Mesothelial cell of epicardium (in vitro differentiated cells): Measurements from ENCODE around the gene SYT1. TPM values are rescaled to one million over a fixed set of nuclear protein-coding genes. Genes with fewer than 3 reads are reported as not detected.

ENCODE experiments used
- DNase-seq, 2 experiments: peaks; one replicate each; pipeline ENCODE4 v3.0.0; 2021; ENCODE audit warnings: low spot score in 2 of 2; ENCODE audit not compliant: unreplicated experiment in 2 of 2
- H3K27ac Mint-ChIP-seq: 2 replicates; pipeline ENCODE4 v1.8.0; 2021; ENCODE audit warnings: mixed read lengths
- H3K27me3 Mint-ChIP-seq: 2 replicates; pipeline ENCODE4 v1.8.0; 2021; ENCODE audit warnings: low read depth, mixed read lengths
- H3K36me3 Mint-ChIP-seq: 2 replicates; pipeline ENCODE4 v1.8.0; 2021; ENCODE audit warnings: mixed read lengths
- H3K4me1 Mint-ChIP-seq: 2 replicates; pipeline ENCODE4 v1.8.0; 2021; ENCODE audit warnings: mixed read lengths
- H3K4me3 Mint-ChIP-seq: 2 replicates; pipeline ENCODE4 v1.8.0; 2021; ENCODE audit warnings: mild to moderate bottlenecking, moderate library complexity, mixed read lengths
- H3K9me3 Mint-ChIP-seq: 2 replicates; pipeline ENCODE4 v1.8.0; 2021; ENCODE audit warnings: mixed read lengths
- CTCF ChIP-seq: fragments of 200-600 bp; sonication (generic); IDR thresholded peaks from one replicate; pipeline ENCODE4 v1.5.0; 2021; ENCODE audit warnings: antibody characterized with exemption; ENCODE audit not compliant: unreplicated experiment
- total RNA-seq: library from RNA; stranded (reverse); gene quantifications from 3 replicates; pipeline ENCODE4 v1.2.1, GENCODE V29; 2021

Gene SYT1
- total RNA-seq, 1 donor from 2014 or later = 13.6 TPM

GRCh38 chr12:79453820-79454219, 589.2 kb downstream of the SYT1 start:
- H3K4me1 Mint-ChIP-seq = peaks cover 38% of the 10 kb centered on the region
- peak overlapping the region; percentile 93 for H3K27ac Mint-ChIP-seq
- no peaks in the 10 kb centered on the region for H3K36me3 Mint-ChIP-seq
- H3K4me3 Mint-ChIP-seq = peak overlapping the region; percentile 5
- no peaks in the 10 kb centered on the region for H3K27me3 Mint-ChIP-seq
- TF ChIP-seq CTCF = no peak
- no peaks in the 10 kb centered on the region for H3K9me3 Mint-ChIP-seq
- no peak for DNase-seq

- TF ChIP-seq CTCF = no peak
- Mint-ChIP-seq H3K4me3 (peak overlapping the region; percentile 18), H3K9me3 (no peaks in the 10 kb centered on the region), H3K27ac (peak overlapping the region; percentile 93), H3K4me1 (peaks cover 38% of the 10 kb centered on the region), H3K27me3 (no peaks in the 10 kb centered on the region), H3K36me3 (no peaks in the 10 kb centered on the region)
- no peak for DNase-seq
These were observed 589.8 kb downstream of the SYT1 start for GRCh38 chr12:79454338-79454843.

- no peak for TF ChIP-seq CTCF
- no peak overlapping the region for H3K4me3 Mint-ChIP-seq
- peaks cover 3% of the 10 kb centered on the region for H3K36me3 Mint-ChIP-seq
- H3K4me1 Mint-ChIP-seq = peaks cover 38% of the 10 kb centered on the region
- peaks cover 3% of the 10 kb centered on the region for H3K9me3 Mint-ChIP-seq
- H3K27me3 Mint-ChIP-seq = no peaks in the 10 kb centered on the region
- no peak for DNase-seq
- peak overlapping the region; percentile 93 for H3K27ac Mint-ChIP-seq
These were observed 590.7 kb downstream of the SYT1 start for GRCh38 chr12:79455286-79455685.

GRCh38 chr12:79482323-79482722, 617.7 kb downstream of the SYT1 start:
- peaks cover 10% of the 10 kb centered on the region for H3K4me1 Mint-ChIP-seq
- H3K9me3 Mint-ChIP-seq = no peaks in the 10 kb centered on the region
- peak overlapping the region; percentile 59 for H3K27ac Mint-ChIP-seq
- TF ChIP-seq CTCF = no peak
- H3K36me3 Mint-ChIP-seq = peaks cover 2% of the 10 kb centered on the region
- H3K4me3 Mint-ChIP-seq = no peak overlapping the region
- no peak for DNase-seq
- no peaks in the 10 kb centered on the region for H3K27me3 Mint-ChIP-seq

- H3K27ac Mint-ChIP-seq = peak overlapping the region; percentile 59
- H3K27me3 Mint-ChIP-seq = no peaks in the 10 kb centered on the region
- no peak overlapping the region for H3K4me3 Mint-ChIP-seq
- H3K4me1 Mint-ChIP-seq = peaks cover 10% of the 10 kb centered on the region
- H3K9me3 Mint-ChIP-seq = no peaks in the 10 kb centered on the region
- no peak for TF ChIP-seq CTCF
- peaks cover 2% of the 10 kb centered on the region for H3K36me3 Mint-ChIP-seq
- DNase-seq = no peak
These were observed 618.3 kb downstream of the SYT1 start for GRCh38 chr12:79482921-79483320.

- no peaks in the 10 kb centered on the region for H3K27me3 Mint-ChIP-seq
- no peak for TF ChIP-seq CTCF
- peaks cover 7% of the 10 kb centered on the region for H3K9me3 Mint-ChIP-seq
- no peak for DNase-seq
- peaks cover 2% of the 10 kb centered on the region for H3K36me3 Mint-ChIP-seq
- H3K4me3 Mint-ChIP-seq = no peak overlapping the region
- H3K27ac Mint-ChIP-seq = no peak overlapping the region
- H3K4me1 Mint-ChIP-seq = peaks cover 10% of the 10 kb centered on the region
These were observed 621.6 kb downstream of the SYT1 start for GRCh38 chr12:79486154-79486553.
